ENCODE measurements around the gene AKR1C3.
"Not testable (repeated sequence)": the region's sequence is repeated elsewhere in the genome, so short reads cannot be mapped to it uniquely, and the experiment has no call there.

GRCh38 chr10:5137699-5138098 is 43.5 kb downstream of the AKR1C3 start:
- TF ChIP-seq JUNB (IDR thresholded peaks at IDR 0.05; ENCODE audit: unreplicated experiment); POLR2AphosphoS5 (IDR thresholded peaks at IDR 0.05; ENCODE audit: low read depth); CTCF (conservative IDR thresholded peaks at IDR 0.05; ENCODE audit: low read depth in 2 of 2); EZH2phosphoT487 (IDR thresholded peaks at IDR 0.05; ENCODE audit: unreplicated experiment); CREB1 (CRISPR knock-in tag; IDR thresholded peaks at IDR 0.05; ENCODE audit: low read depth); EZH2 (IDR thresholded peaks at IDR 0.05; ENCODE audit: low read depth, unreplicated experiment); REST (IDR thresholded peaks at IDR 0.05; ENCODE audit: unreplicated experiment); NANOG (IDR thresholded peaks at IDR 0.05; ENCODE audit: borderline replicate concordance); ZNF114 (CRISPR knock-in tag; IDR thresholded peaks at IDR 0.05); ZNF331 (CRISPR knock-in tag; IDR thresholded peaks at IDR 0.05; ENCODE audit: low read depth); ETS1 (IDR thresholded peaks at IDR 0.05); STAT1 (IDR thresholded peaks at IDR 0.05; ENCODE audit: unreplicated experiment); ZNF462 (CRISPR knock-in tag; IDR thresholded peaks at IDR 0.05): not testable (repeated sequence)

Data from GM23338 (cell line).